NB4 (cell line): ENCODE data around the gene P2RX7.
"Not testable (repeated sequence)": the region's sequence is repeated elsewhere in the genome, so short reads cannot be mapped to it uniquely, and the experiment has no call there.

Source experiments
- DNase-seq: peaks from one replicate; pipeline ENCODE4 v3.0.0; 2010; ENCODE audit warnings: low read depth
- H3K4me3 ChIP-seq: one replicate; pipeline ENCODE4 v1.5.1; 2011; ENCODE audit warnings: mild to moderate bottlenecking, low read depth, low read length, moderate library complexity
- MYC ChIP-seq: IDR thresholded peaks from 2 replicates; pipeline ENCODE4 v1.6.1; 2011; ENCODE audit warnings: low read depth, low read length
- POLR2A ChIP-seq: IDR thresholded peaks from 2 replicates; pipeline ENCODE4 v1.6.1; 2011; ENCODE audit warnings: mild to moderate bottlenecking; ENCODE audit not compliant: insufficient read length; ENCODE audit errors: extremely low read depth
- TF ChIP-seq, protein P1 (sequence below): IDR thresholded peaks from 2 replicates; pipeline ENCODE4 v1.6.1; 2011; ENCODE audit warnings: low read depth, low read length
- TF ChIP-seq, protein P2 (sequence below): IDR thresholded peaks from one replicate; pipeline ENCODE4 v1.5.1; 2012; ENCODE audit warnings: low read depth, low read length

P2RX7 gene

DNA sequence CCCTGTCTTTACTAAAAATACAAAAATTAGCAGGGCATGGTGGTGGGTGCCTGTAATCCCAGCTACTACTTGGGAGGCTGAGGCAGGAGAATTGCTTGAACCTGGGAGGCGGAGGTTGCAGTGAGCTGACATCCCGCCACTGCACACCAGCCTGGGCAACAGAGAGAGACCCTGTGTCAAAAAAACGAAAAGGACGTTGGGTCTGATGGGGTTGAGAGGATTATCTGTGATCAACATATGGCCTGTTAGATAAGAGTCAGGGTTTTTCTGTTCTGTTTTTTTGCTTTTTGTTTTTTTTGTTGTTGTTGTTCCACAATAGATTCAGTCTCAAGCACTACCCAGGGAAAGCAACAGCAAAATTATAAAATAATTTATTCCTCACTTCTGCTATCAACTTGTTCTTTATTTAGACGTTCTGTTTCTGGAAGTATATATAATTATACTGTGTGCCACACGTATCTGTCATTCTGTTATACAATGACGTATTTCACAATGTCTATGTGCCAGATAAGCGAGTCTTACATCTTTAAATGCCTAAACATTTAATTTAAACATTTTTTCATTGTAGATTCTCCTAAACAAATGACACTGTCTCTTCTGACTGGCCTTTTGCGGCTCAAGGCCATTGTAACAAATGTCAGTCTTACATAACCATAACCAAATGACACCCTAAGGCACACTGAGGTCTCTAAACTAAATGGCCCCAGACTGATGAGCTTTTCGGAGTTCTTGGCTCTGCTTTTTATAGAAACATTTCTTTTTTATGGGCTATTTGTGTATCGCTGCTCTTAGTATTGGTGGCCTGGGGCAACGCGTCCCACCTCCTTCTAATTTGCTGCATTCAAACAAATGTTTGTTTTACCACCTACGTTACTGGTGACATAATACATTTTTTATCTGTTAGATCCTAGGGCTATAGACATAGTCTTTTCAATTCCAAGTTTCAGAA, 70.0 kb downstream of the P2RX7 start:
- no peak for TF ChIP-seq MYC
- TF ChIP-seq, protein P1, sequence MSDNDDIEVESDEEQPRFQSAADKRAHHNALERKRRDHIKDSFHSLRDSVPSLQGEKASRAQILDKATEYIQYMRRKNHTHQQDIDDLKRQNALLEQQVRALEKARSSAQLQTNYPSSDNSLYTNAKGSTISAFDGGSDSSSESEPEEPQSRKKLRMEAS: no peak
- no peak for TF ChIP-seq POLR2A
- TF ChIP-seq, protein P2, sequence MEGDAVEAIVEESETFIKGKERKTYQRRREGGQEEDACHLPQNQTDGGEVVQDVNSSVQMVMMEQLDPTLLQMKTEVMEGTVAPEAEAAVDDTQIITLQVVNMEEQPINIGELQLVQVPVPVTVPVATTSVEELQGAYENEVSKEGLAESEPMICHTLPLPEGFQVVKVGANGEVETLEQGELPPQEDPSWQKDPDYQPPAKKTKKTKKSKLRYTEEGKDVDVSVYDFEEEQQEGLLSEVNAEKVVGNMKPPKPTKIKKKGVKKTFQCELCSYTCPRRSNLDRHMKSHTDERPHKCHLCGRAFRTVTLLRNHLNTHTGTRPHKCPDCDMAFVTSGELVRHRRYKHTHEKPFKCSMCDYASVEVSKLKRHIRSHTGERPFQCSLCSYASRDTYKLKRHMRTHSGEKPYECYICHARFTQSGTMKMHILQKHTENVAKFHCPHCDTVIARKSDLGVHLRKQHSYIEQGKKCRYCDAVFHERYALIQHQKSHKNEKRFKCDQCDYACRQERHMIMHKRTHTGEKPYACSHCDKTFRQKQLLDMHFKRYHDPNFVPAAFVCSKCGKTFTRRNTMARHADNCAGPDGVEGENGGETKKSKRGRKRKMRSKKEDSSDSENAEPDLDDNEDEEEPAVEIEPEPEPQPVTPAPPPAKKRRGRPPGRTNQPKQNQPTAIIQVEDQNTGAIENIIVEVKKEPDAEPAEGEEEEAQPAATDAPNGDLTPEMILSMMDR: no peak
- no peak for DNase-seq
- no peak overlapping the region for H3K4me3 ChIP-seq

DNA sequence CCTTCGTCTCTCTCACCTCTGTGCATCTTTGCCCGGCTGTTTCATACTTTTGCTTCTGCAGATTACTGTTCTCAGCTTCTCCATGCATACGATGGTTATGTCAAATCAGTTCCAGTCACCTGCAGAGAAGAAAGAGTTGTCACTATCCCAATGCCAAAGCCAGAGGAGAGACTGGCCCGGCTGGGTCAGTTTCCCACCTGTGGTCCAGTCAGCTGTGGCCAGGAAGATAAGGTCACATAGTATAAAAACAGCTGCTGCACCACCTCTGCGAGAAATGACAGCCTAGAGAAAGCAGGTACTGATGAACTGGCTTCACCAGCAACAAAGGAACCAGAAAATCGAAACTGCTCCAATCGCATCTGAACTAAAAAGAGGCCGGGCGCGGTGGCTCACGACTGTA, 70.8 kb downstream of the P2RX7 start:
- TF ChIP-seq POLR2A: no peak
- TF ChIP-seq MYC: no peak
- TF ChIP-seq, protein P2: no peak
- TF ChIP-seq, protein P1: no peak
- no peak overlapping the region for H3K4me3 ChIP-seq
- DNase-seq: no peak

DNA sequence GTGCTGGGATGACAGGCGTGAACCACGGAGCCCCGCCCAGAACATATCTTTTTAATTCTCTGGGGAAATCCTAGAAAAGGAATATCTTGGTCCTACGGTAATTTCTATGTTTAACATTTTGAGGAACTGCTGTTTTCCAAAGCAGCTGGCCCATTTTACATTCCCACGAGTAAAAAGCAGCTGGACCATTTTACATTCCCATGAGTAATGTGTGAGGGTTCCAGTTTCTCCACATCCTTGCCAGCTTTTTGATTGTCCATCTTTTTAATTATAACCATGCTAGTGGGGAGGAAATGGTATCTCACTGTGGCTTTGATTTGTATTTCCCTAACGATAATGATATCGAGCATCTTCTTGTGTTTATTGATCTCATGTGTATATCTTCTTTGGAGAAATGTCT, 72.8 kb downstream of the P2RX7 start:
- TF ChIP-seq POLR2A (no peak), MYC (no peak)
- TF ChIP-seq, protein P2: no peak
- TF ChIP-seq, protein P1: no peak
- DNase-seq: no peak
- H3K4me3 ChIP-seq: no peak overlapping the region

DNA sequence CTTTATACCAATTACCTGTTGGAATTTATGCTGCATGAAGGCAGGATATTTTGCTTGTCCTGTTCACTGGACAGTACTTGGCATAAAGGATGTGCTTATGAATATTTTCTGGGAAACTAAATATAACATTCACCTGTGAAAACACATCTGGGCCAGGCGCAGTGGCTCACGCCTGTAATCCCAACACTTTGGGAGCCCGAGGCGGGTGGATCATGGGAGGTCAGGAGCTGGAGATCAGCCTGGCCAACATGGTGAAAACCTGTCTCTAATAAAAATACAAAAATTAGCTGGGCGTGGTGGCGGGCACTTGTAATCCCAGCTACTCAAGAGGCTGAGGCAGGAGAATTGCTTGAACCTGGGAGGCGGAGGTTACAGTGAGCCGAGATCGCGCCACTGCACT, 75.9 kb downstream of the P2RX7 start:
- not testable (repeated sequence) for DNase-seq, H3K4me3 ChIP-seq

DNA sequence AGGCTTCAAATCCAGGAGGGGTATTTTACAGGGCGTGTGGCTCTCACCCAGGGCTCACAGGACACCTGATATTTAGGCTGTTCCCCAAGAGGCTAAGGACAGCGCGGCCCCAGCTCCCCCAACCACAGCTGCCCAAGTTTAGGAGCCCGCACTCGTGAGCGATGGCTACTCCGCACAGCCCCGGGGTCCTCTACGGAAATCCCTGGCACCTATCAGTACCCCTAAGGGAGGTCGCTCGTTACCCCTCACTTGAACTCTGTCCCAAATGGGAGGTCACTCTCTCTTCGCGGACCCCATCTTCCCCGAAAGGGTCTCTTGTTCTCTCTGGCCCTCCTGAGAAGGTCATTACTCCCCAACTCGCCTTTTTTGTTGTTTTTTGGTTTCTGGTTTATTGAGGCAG, 76.5 kb downstream of the P2RX7 start:
- TF ChIP-seq, protein P2: no peak
- TF ChIP-seq POLR2A (no peak), MYC (no peak)
- TF ChIP-seq, protein P1: no peak

DNA sequence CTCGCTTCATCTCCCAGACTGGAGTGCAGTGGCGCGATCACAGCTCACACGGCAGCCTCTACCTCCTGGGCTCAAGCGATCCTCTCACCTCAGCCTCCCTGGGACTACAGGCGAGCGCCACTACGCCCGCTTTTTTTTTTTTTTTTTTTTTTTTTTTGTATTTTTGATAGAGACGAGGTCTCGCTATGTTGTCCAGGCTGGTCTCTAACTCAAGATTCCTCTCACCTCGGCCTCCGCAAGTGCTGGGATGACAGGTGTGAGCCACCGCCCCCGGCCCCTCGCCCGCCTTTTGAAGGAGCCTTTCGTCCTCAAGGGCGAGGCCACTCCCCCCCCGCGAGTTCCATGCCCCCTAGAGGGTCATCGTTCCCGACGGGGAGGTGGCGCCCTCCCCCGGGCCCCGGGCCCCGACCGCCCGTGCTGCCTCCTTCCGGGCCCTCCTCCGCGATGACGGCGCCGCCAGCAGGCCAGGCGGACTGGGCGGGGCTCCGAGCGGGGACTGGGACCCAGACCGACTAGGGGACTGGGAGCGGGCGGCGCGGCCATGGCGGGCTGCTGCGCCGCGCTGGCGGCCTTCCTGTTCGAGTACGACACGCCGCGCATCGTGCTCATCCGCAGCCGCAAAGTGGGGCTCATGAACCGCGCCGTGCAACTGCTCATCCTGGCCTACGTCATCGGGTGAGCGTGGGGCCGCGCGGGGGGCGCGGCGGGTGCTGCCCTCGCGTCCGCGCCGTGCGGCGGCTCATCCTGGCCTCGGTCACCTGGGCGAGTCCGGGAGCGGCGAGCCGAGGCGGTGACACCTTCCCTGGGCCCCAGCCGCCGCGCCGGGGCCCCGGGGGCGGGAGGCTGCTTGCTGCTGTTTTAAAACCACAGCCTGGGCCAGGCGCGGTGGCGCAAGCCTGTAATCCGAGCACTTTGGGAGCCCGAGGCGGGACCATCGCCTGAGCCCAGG, 77.2 kb downstream of the P2RX7 start, which contains the start of gene P2RX4:
Gene P2RX4 (plus strand): TSS at position 506 of the 949 bp plus-strand sequence. CDS start 36 bp downstream, at position 542.
- peak within 1 kb of the TSS; percentile 73 for H3K4me3 ChIP-seq
- peak; percentile 96 for DNase-seq
- TF ChIP-seq MYC (peak; percentile 68; the same call in 1 of the 2 replicates), POLR2A (peak; percentile 98)
- TF ChIP-seq, protein P2: peak; percentile 45
- TF ChIP-seq, protein P1: 0 out of 2 replicates have a peak, but pooled peaks have one; percentile 40

More for the DNA sequence above, 76.5 kb downstream of the P2RX7 start:
- peak overlapping the region; percentile 73 for H3K4me3 ChIP-seq
- DNase-seq: no peak
